Measurements from ENCODE around the gene ACSS2. TPM values are rescaled to one million over a fixed set of nuclear protein-coding genes. Genes with fewer than 3 reads are reported as not detected.

Gene ACSS2
- total RNA-seq, 4 donors from 2014 or later = 54.3 to 98.1 (median 71.5) TPM

DNA sequence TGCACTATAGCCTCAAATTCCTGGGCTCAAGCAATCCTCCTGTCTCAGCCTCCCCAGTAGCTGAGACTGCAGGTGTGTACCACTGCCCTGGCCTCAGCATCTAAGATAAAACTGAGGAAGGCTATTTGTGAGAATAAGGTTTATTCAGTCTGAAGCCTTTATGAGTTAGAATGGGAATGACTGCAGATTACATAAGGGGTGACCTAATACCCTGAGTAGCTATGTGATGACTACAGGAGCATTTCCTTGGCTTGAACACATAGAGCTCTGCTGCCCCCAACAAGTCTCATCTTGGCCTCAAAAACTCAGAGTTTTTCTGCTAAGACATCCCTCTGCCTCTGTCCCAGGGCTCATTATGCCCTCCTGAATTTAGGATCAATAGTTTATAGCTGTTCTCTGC lies 71.6 kb downstream of the ACSS2 start:
- DNase-seq (ENCODE audit: low spot score in 2 of 2) = no peak
- intact Hi-C loops (cut with DNase I; ENCODE audit: low total_unique reads) = no loop called here
- TF ChIP-seq, protein P1, sequence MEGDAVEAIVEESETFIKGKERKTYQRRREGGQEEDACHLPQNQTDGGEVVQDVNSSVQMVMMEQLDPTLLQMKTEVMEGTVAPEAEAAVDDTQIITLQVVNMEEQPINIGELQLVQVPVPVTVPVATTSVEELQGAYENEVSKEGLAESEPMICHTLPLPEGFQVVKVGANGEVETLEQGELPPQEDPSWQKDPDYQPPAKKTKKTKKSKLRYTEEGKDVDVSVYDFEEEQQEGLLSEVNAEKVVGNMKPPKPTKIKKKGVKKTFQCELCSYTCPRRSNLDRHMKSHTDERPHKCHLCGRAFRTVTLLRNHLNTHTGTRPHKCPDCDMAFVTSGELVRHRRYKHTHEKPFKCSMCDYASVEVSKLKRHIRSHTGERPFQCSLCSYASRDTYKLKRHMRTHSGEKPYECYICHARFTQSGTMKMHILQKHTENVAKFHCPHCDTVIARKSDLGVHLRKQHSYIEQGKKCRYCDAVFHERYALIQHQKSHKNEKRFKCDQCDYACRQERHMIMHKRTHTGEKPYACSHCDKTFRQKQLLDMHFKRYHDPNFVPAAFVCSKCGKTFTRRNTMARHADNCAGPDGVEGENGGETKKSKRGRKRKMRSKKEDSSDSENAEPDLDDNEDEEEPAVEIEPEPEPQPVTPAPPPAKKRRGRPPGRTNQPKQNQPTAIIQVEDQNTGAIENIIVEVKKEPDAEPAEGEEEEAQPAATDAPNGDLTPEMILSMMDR (IDR thresholded peaks at IDR 0.05) = no peak
- TF ChIP-seq POLR2A (IDR thresholded peaks at IDR 0.05) = no peak
- no peak overlapping the region for H3K4me3 ChIP-seq (ENCODE audit: low read depth, poor library complexity, severe bottlenecking)

DNA sequence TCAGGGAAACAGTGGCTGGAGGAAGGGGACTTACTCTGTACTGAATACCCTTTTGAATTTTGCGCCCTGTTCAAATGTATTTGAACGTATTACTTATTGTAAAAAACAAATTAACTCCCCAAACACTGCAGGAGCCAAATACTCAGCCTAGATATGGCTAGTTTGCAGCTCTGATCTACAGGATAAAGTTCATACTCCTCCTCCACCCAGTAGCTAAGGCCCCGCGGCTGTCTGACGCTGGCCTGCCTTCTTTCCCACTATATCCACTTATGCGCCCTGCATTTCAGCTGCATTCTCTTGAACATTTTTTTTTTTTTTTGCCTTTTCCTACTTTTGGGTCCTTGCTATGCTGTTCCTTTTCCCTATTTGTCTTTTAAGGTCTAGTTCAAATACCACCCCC lies 72.7 kb downstream of the ACSS2 start:
- intact Hi-C loops (cut with DNase I; ENCODE audit: low total_unique reads) = no loop called here
- no peak for DNase-seq (ENCODE audit: low spot score in 2 of 2)
- WGBS, 2 donors = 89 to 95% methylated on average over 6 of the region's 6 CpGs

DNA sequence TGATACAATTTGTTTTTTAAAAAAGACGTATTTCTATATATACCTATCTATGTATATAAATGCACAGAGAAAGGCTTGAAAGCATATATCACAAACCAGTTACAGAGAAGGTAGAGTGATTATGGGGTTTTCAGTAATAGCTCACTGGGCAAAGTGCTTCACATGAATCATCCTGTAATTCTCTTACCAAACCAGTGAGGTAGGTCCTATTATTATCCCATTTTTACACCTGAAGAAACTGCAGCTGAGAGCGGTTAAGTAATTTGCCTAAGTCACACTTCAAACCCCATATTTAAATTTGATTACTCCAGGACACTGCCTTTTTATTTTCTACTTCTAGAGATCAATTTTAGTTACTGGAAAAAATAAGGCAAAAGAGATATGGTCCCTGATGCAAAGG lies 74.8 kb downstream of the ACSS2 start:
- WGBS, 2 donors = 73 to 81% methylated on average over 2 of the region's 2 CpGs
- intact Hi-C loops (cut with DNase I; ENCODE audit: low total_unique reads) = no loop called here
- H3K4me3 ChIP-seq (ENCODE audit: low read depth, poor library complexity, severe bottlenecking) = no peak overlapping the region
- DNase-seq (ENCODE audit: low spot score in 2 of 2) = no peak
- TF ChIP-seq, protein P1 (IDR thresholded peaks at IDR 0.05) = no peak
- TF ChIP-seq POLR2A (IDR thresholded peaks at IDR 0.05) = no peak

More for the DNA sequence above, 72.7 kb downstream of the ACSS2 start:
- no peak for TF ChIP-seq POLR2A (IDR thresholded peaks at IDR 0.05)
- TF ChIP-seq, protein P1 (IDR thresholded peaks at IDR 0.05) = no peak
- no peak overlapping the region for H3K4me3 ChIP-seq (ENCODE audit: low read depth, poor library complexity, severe bottlenecking)

DNA sequence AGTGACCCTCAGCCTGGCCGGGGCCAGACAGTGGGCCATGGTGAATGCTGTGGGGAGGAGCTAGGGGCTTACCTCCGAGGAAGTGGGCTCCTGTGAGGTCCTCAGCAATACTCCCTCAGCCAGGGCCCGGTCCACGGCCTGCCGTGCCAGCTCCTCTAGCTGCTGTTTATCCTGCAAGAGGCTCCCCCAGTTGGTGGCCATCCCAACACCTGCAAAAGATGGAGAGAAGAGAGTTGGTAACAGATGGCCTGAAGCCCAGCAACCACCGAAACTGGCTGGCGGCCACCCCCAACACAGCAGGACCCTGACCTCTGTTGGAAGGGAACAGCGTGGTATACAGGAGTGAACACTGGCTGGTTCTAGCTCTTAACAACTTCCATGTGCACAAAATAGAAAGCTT lies 75.2 kb downstream of the ACSS2 start:
- no peak for DNase-seq (ENCODE audit: low spot score in 2 of 2)
- intact Hi-C loops (cut with DNase I; ENCODE audit: low total_unique reads) = no loop called here
- TF ChIP-seq, protein P1 (IDR thresholded peaks at IDR 0.05) = no peak
- TF ChIP-seq POLR2A (IDR thresholded peaks at IDR 0.05) = no peak
- 75 to 87% methylated on average over 8 of the region's 8 CpGs for WGBS, 2 donors
- H3K4me3 ChIP-seq (ENCODE audit: low read depth, poor library complexity, severe bottlenecking) = no peak overlapping the region

DNA sequence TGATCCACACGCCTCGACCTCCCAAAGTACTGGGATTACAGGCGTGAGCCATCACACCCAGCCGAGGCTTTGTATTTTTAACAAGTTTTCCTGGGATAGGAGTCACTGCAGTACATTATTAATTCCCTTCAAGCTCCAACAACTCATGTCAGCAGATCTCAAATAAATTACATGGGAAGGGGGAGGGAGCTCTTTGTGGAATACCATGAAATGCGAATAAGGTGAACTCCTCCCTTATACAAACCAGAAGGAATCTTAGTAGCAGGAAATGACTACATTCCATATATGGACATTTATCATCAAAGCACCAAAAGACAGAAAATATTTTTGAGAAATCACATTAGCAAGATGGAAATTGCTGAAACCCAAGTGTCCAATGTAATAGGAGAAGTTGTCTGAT lies 76.3 kb downstream of the ACSS2 start:
- no peak for TF ChIP-seq POLR2A (IDR thresholded peaks at IDR 0.05)
- TF ChIP-seq, protein P1 (IDR thresholded peaks at IDR 0.05) = no peak
- 53 to 62% methylated on average over 5 of the region's 5 CpGs for WGBS, 2 donors
- no peak for DNase-seq (ENCODE audit: low spot score in 2 of 2)
- no peak overlapping the region for H3K4me3 ChIP-seq (ENCODE audit: low read depth, poor library complexity, severe bottlenecking)
- intact Hi-C loops (cut with DNase I; ENCODE audit: low total_unique reads) = no loop called here

DNA sequence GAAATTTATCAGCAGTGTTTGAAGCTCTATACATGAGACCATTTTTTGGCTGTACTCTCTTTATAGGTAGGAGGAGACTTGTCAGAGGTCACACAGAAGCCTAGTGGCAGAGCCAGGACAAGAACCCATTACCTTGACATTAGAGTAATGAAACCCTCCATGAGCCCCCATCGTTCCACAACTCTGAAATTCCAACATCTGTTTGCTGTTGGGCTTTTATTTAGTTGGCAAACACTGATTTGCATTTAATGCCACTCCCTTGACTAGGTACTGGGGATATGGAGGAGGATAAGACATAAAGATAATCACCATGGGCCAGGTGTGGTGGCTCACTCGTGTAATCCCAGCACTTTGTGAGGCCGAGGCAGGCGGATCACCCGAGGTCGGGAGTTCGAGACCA lies 77.5 kb downstream of the ACSS2 start:
- 68 to 77% methylated on average over 7 of the region's 7 CpGs for WGBS, 2 donors
- no peak overlapping the region for H3K4me3 ChIP-seq (ENCODE audit: low read depth, poor library complexity, severe bottlenecking)
- TF ChIP-seq, protein P1 (IDR thresholded peaks at IDR 0.05) = no peak
- no peak for TF ChIP-seq POLR2A (IDR thresholded peaks at IDR 0.05)
- DNase-seq (ENCODE audit: low spot score in 2 of 2) = no peak
- intact Hi-C loops (cut with DNase I; ENCODE audit: low total_unique reads) = no loop called here

All from lower leg skin (tissue), 4 donors.